ENCODE results near the gene ELFN1. TPM values are rescaled to one million over a fixed set of nuclear protein-coding genes. Genes with fewer than 3 reads are reported as not detected.

The ELFN1 gene
- total and polyA plus RNA-seq, 9 of the 15 experiments (the other 6 are each of a cell fraction or from before 2014, with no cell fraction given): 0.04 to 0.64 (median 0.18) TPM; not detected in 2

DNA sequence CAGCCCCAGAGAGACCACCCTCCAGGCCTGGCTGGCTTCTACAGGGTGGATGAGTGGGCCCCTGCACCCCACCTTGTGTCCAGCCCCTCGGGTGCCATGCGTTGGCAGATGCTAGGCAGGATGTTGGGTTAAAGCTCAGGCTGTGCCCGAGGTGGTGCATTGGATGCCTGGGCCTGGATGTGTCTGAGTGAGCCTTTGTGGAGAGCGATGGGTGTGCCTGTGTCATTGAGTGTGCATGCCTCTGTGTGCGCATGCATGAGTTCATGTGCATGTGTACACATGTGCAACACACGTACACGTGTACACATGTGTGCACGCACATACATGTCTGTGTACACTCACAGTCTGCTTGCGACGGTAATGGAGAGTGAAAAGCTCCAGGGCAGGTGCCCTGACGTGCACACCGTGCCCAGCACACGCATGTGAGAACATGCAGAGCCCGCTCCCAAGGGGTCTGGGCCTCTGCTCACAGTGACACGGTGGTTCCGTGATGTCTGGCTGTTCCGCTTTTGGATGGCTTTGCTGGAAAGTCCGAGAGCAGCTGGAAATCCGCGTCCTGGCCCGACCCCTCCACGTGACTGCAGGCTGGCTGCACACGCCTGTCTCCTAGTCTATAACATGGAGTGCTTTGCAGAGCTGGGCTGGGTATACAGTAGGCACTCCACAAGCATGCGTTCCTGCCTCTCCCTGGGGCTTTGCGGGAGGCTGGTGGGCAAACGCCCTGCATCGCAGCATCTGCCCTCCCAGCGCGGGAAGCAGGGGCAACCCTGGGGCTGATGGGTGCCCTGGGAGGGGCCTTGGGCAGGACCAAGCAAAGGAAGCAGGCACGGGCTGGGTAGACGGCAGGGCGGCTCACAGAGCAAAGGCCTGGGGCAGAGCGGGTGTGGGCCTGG, 36.9 kb downstream of the ELFN1 start (continued):
- TF ChIP-seq, protein P1, sequence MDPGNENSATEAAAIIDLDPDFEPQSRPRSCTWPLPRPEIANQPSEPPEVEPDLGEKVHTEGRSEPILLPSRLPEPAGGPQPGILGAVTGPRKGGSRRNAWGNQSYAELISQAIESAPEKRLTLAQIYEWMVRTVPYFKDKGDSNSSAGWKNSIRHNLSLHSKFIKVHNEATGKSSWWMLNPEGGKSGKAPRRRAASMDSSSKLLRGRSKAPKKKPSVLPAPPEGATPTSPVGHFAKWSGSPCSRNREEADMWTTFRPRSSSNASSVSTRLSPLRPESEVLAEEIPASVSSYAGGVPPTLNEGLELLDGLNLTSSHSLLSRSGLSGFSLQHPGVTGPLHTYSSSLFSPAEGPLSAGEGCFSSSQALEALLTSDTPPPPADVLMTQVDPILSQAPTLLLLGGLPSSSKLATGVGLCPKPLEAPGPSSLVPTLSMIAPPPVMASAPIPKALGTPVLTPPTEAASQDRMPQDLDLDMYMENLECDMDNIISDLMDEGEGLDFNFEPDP (CRISPR knock-in tag; IDR thresholded peaks at IDR 0.05): no peak
- no peak for TF ChIP-seq ZNF239 (CRISPR knock-in tag; IDR thresholded peaks at IDR 0.05)
- TF ChIP-seq TFAM (CRISPR knock-in tag; conservative IDR thresholded peaks at IDR 0.05): no peak
- no peak for TF ChIP-seq ZFP1 (CRISPR knock-in tag; IDR thresholded peaks at IDR 0.05)
- no peak for TF ChIP-seq CBFB (CRISPR knock-in tag; IDR thresholded peaks at IDR 0.05)
- no peak for TF ChIP-seq SMAD3 (CRISPR knock-in tag; conservative IDR thresholded peaks at IDR 0.05)
- no peak for TF ChIP-seq YY1 (IDR thresholded peaks at IDR 0.05; ENCODE audit: borderline replicate concordance in 1 of 3, control insufficient read depth in 1 of 3, extremely low read depth in 1 of 3, insufficient read depth in 3 of 3, insufficient read length in 1 of 3, insufficient replicate concordance in 2 of 3, low read depth in 1 of 3, low read length in 2 of 3)
- TF ChIP-seq ZKSCAN1 (IDR thresholded peaks at IDR 0.05; ENCODE audit: low read depth, low read length): no peak
- TF ChIP-seq, protein P2, sequence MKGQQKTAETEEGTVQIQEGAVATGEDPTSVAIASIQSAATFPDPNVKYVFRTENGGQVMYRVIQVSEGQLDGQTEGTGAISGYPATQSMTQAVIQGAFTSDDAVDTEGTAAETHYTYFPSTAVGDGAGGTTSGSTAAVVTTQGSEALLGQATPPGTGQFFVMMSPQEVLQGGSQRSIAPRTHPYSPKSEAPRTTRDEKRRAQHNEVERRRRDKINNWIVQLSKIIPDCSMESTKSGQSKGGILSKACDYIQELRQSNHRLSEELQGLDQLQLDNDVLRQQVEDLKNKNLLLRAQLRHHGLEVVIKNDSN (CRISPR knock-in tag; IDR thresholded peaks at IDR 0.05): peak; percentile 60
